ENCODE data around the gene FSD1. TPM values are rescaled to one million over a fixed set of nuclear protein-coding genes. Genes with fewer than 3 reads are reported as not detected.

Gene FSD1
- total RNA-seq, 1 donor from 2014 or later: 0.26 TPM

GRCh38 chr19:4367336-4367723, 62.9 kb downstream of the FSD1 start:
- DNase-seq (ENCODE audit: low read depth): no peak
- Histone ChIP-seq H3K27me3 (ENCODE audit: control insufficient read depth, insufficient read depth, low read length) (no peaks in the 10 kb centered on the region), H3K4me3 (ENCODE audit: low read depth, low read length) (no peak overlapping the region), H3K36me3 (ENCODE audit: control insufficient read depth, insufficient read depth, low read length) (peaks cover 45% of the 10 kb centered on the region)
- TF ChIP-seq CTCF (IDR thresholded peaks at IDR 0.05; ENCODE audit: insufficient read depth, low read length, severe bottlenecking): no peak
- no peak for FAIRE-seq

GRCh38 chr19:4367781-4368127, 63.4 kb downstream of the FSD1 start:
- no peak for FAIRE-seq
- Histone ChIP-seq H3K4me3 (ENCODE audit: low read depth, low read length) (no peak overlapping the region), H3K36me3 (ENCODE audit: control insufficient read depth, insufficient read depth, low read length) (peaks cover 46% of the 10 kb centered on the region), H3K27me3 (ENCODE audit: control insufficient read depth, insufficient read depth, low read length) (no peaks in the 10 kb centered on the region)
- no peak for TF ChIP-seq CTCF (IDR thresholded peaks at IDR 0.05; ENCODE audit: insufficient read depth, low read length, severe bottlenecking)
- DNase-seq (ENCODE audit: low read depth): no peak

GRCh38 chr19:4368128-4368820, 63.9 kb downstream of the FSD1 start:
- H3K36me3 ChIP-seq (ENCODE audit: control insufficient read depth, insufficient read depth, low read length): peaks cover 45% of the 10 kb centered on the region
- FAIRE-seq: no peak

GRCh38 chr19:4369109-4369887, 64.9 kb downstream of the FSD1 start:
- Histone ChIP-seq H3K4me3 (ENCODE audit: low read depth, low read length) (peak overlapping the region; percentile 22), H3K27me3 (ENCODE audit: control insufficient read depth, insufficient read depth, low read length) (no peaks in the 10 kb centered on the region), H3K36me3 (ENCODE audit: control insufficient read depth, insufficient read depth, low read length) (peaks cover 37% of the 10 kb centered on the region)
- TF ChIP-seq CTCF (IDR thresholded peaks at IDR 0.05; ENCODE audit: insufficient read depth, low read length, severe bottlenecking): no peak
- DNase-seq (ENCODE audit: low read depth) (peak; percentile 80), FAIRE-seq (no peak)

More at GRCh38 chr19:4368128-4368820, 63.9 kb downstream of the FSD1 start:
- no peak overlapping the region for H3K4me3 ChIP-seq (ENCODE audit: low read depth, low read length)
- no peaks in the 10 kb centered on the region for H3K27me3 ChIP-seq (ENCODE audit: control insufficient read depth, insufficient read depth, low read length)
- no peak for TF ChIP-seq CTCF (IDR thresholded peaks at IDR 0.05; ENCODE audit: insufficient read depth, low read length, severe bottlenecking)
- peak; percentile 22 for DNase-seq (ENCODE audit: low read depth)

GRCh38 chr19:4369888-4370260, 65.5 kb downstream of the FSD1 start:
- no peak for FAIRE-seq
- peaks cover 37% of the 10 kb centered on the region for H3K36me3 ChIP-seq (ENCODE audit: control insufficient read depth, insufficient read depth, low read length)
- DNase-seq (ENCODE audit: low read depth): peak; percentile 59
- peak overlapping the region; percentile 16 for H3K4me3 ChIP-seq (ENCODE audit: low read depth, low read length)
- peak; percentile 90 for TF ChIP-seq CTCF (IDR thresholded peaks at IDR 0.05; ENCODE audit: insufficient read depth, low read length, severe bottlenecking)
- H3K27me3 ChIP-seq (ENCODE audit: control insufficient read depth, insufficient read depth, low read length): no peaks in the 10 kb centered on the region

All from bronchial epithelial cell (primary cell).